ENCODE results near the gene STAT1.

DNA sequence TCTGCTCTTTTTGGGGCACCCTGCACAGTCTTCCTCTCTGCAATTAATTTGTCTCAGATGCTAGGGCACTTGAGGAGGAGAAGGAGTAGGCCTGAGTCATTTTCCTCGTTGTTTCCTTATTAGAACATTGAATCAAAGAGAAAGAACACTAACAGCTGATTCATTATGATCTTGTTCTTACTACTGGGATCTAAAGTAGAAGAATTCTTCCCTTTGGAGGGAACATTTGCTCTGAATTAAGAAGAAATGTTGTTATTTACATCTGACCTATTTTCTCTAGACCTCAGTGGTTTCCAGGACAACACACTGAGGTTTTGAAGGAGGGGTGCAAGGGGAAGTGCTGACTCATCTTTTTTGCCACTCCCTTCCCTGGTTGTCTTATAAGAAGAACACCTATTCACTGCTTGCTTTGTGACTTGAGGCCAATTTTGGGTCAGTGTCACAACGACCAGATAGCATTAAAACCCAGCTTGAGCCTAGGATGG lies 24.3 kb upstream of the STAT1 start:
- TF ChIP-seq, protein P1, sequence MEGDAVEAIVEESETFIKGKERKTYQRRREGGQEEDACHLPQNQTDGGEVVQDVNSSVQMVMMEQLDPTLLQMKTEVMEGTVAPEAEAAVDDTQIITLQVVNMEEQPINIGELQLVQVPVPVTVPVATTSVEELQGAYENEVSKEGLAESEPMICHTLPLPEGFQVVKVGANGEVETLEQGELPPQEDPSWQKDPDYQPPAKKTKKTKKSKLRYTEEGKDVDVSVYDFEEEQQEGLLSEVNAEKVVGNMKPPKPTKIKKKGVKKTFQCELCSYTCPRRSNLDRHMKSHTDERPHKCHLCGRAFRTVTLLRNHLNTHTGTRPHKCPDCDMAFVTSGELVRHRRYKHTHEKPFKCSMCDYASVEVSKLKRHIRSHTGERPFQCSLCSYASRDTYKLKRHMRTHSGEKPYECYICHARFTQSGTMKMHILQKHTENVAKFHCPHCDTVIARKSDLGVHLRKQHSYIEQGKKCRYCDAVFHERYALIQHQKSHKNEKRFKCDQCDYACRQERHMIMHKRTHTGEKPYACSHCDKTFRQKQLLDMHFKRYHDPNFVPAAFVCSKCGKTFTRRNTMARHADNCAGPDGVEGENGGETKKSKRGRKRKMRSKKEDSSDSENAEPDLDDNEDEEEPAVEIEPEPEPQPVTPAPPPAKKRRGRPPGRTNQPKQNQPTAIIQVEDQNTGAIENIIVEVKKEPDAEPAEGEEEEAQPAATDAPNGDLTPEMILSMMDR (tag by site-specific recombination; IDR thresholded peaks at IDR 0.05), result no peak
- TF ChIP-seq KLF8 (tag by site-specific recombination; IDR thresholded peaks at IDR 0.05) (no peak), KLF9 (tag by site-specific recombination; IDR thresholded peaks at IDR 0.05; ENCODE audit: low read depth) (no peak), ZNF174 (tag by site-specific recombination; IDR thresholded peaks at IDR 0.05) (no peak), PRDM1 (tag by site-specific recombination; IDR thresholded peaks at IDR 0.05) (no peak), ZFP3 (tag by site-specific recombination; IDR thresholded peaks at IDR 0.05; ENCODE audit: low read depth) (no peak), ZNF416 (tag by site-specific recombination; IDR thresholded peaks at IDR 0.05) (no peak), ZBTB21 (tag by site-specific recombination; IDR thresholded peaks at IDR 0.05) (no peak), ZNF157 (tag by site-specific recombination; IDR thresholded peaks at IDR 0.05) (no peak)

Measured in HEK293 (cell line).